ENCODE results near the gene PCSK5.
"Not testable (repeated sequence)": the region's sequence is repeated elsewhere in the genome, so short reads cannot be mapped to it uniquely, and the experiment has no call there.

Gene PCSK5

DNA sequence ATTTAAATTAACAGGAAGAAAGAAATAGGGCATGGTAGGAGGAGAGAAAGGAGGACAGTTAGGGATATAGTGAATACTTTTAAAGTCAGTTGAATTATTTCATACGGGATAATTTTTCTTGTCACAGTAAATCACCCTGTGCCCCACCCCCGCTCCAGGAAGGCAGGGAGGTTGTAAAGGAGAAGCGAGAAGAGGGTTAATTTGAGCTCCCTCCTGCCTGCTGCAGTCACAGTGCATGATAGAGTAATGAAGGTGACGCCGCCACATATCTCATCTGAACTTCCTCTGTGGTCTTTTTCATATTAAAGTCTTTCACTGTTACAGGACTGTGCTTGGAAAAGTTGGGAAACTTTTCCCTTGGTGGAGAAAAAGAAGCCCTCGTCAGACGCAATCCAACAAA, 896 bp upstream of the PCSK5 start:
- FAIRE-seq: peak; percentile 27
- DNase-seq (ENCODE audit: low spot score): no peak

DNA sequence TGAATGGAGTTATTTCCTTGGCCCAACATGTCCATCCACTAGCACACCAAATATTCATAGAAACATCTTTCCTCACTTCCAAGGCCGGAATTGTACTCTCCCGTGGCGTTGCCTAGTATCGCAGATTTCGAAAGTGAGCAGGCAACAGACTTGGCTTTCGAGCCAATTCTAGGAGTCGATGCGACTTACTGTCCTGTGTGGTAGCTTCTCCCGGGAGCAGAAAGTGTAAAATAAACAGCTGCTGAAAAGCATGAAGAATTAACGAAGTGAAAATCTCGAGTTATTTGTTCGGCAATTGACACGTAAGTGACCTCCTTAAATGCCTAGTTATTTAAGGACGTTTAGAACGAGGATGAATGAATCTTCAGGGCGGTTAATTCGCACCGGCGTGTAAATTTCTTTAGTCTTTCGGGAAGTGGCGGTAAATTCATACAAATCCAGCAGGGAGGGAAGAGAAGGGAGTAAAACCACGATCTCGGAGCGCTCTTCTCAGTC, 449 bp upstream of the PCSK5 start:
- FAIRE-seq (peak; percentile 26), DNase-seq (ENCODE audit: low spot score) (peak; percentile 46)

DNA sequence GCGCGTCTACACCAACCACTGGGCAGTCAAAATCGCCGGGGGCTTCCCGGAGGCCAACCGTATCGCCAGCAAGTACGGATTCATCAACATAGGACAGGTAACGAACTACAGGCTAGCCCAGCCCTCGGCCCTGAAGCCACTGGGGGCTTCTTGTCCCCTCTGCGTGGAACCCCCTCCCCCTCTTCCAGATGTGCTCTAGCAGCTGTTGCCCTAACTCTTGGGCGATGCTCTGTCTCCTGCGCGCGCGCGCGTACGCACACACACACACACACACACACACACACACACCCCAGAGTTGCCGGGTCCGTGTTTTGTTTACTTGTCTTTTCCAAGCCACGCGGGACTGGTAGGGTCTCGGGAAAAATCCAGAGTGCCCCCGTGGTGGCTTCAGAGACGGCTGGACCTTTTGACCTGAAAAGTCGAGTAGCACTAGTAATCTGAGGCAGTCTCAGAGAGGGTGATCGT, 836 bp downstream of the PCSK5 start:
- FAIRE-seq: no peak
- peak; percentile 23 for DNase-seq (ENCODE audit: low spot score)

DNA sequence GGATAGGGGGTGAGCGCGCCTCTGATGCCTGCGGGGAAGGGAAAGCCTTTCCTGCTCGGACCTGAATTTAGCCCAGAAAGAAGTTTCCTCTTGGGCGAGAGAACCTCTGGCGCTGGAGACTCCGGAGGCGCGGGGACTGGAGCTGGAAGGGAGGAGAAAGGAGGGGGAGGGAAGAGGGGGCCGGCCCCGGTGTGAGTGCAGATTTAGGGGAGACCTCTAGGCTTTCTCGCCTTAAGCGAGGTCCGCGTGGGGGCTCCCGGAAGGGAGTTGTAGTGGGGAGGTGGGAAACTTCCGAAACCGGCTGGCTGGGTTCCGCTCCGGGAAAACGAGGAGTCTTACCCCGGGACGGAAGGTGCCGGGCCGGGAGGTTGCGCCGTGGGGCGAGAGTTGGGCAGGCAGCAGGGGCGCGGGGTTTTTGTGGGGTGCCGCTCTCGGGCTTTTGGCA, 1.3 kb downstream of the PCSK5 start:
- no peak for FAIRE-seq
- DNase-seq (ENCODE audit: low spot score): no peak

GRCh38 chr9:75892216-75892911, 1.9 kb downstream of the PCSK5 start:
- peak; percentile 37 for DNase-seq (ENCODE audit: low spot score)

GRCh38 chr9:75893106-75893505, 2.6 kb downstream of the PCSK5 start:
- DNase-seq (ENCODE audit: low spot score) (no peak), FAIRE-seq (peak; percentile 71)

More at GRCh38 chr9:75892216-75892911, 1.9 kb downstream of the PCSK5 start:
- no peak for FAIRE-seq

DNA sequence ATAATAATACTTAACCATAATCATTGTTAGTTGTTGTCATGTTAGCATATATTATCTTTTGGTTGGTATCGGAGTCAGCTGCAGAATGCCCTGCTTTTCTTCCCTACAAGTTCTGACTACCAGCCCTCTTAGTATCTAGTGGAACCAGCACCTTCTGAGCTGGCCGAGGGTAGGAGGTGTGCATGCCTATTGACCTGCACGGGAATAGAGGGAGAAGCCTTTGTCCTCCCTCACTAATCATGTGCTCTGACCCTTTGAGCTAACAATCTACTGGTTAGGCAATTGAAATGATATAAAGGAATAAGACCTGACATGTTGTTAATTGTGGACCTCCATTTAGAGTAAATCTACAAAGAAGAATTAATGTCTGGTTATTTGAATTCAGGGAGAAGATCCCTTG, 4.1 kb downstream of the PCSK5 start:
- no peak for DNase-seq (ENCODE audit: low spot score)
- no peak for FAIRE-seq

GRCh38 chr9:75895112-75895511, 4.6 kb downstream of the PCSK5 start:
- DNase-seq (ENCODE audit: low spot score) (no peak), FAIRE-seq (peak; percentile 12)

- FAIRE-seq (no peak), DNase-seq (ENCODE audit: low spot score) (no peak)
Observed at GRCh38 chr9:75896193-75896592, 5.7 kb downstream of the PCSK5 start.

DNA sequence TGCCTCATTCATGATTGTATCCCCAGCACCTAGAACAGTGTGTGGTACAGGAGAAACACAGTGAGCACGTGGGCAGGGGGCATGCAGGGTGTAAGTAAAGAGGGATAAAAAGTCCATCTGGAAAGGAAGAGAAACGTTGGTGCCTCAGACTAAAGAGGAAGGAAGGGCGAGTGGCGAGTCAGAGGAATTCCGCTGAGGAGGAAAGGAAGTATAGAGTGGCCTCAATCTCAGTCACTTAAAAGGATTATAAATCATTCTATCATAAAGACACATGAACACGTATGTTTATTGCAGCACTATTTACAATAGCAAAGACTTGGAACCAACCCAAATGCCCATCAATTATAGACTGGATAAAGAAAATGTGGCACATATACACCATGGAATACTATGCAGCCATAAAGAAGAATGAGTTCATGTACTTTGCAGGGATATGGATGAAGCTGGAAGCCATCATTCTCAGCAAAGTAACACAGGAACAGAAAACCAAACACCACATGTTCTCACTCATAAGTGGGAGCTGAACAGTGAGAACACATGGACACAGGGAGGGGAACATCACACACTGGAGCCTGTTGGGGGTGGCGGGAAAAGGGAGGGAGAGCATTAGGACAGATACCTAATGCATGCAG, 10.5 kb downstream of the PCSK5 start:
- not testable (repeated sequence) for FAIRE-seq; DNase-seq (ENCODE audit: low spot score)

- FAIRE-seq (peak; percentile 96), DNase-seq (ENCODE audit: low spot score) (peak; percentile 79)
Observed at GRCh38 chr9:75903785-75904360, 13.4 kb downstream of the PCSK5 start.

- FAIRE-seq (no peak), DNase-seq (ENCODE audit: low spot score) (no peak)
Observed at GRCh38 chr9:75904364-75904763, 13.9 kb downstream of the PCSK5 start.

DNA sequence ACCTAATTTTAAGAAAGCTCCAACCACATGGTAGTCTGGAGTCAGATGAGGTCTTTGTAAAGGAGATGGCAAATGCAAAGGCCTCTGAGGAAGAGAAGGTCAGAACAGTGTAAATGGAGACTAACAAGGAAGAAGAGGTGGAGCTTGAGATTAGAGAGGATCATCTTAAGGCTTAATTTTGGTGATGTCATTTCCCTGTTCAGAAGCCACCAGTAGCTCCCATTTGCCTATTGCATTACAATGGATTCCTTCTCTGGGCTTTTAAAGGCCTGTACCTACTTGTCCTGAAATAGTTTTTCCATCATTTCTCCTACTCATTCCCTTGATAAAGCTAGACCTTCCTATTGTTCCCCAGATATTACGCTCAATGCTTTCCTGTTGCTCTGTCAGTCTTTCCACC, 16.1 kb downstream of the PCSK5 start:
- FAIRE-seq (no peak), DNase-seq (ENCODE audit: low spot score) (no peak)

- no peak for DNase-seq (ENCODE audit: low spot score)
- peak; percentile 78 for FAIRE-seq
Observed at GRCh38 chr9:75907329-75907728, 16.9 kb downstream of the PCSK5 start.

GRCh38 chr9:75907923-75908322, 17.4 kb downstream of the PCSK5 start:
- no peak for DNase-seq (ENCODE audit: low spot score)
- FAIRE-seq: no peak

DNA sequence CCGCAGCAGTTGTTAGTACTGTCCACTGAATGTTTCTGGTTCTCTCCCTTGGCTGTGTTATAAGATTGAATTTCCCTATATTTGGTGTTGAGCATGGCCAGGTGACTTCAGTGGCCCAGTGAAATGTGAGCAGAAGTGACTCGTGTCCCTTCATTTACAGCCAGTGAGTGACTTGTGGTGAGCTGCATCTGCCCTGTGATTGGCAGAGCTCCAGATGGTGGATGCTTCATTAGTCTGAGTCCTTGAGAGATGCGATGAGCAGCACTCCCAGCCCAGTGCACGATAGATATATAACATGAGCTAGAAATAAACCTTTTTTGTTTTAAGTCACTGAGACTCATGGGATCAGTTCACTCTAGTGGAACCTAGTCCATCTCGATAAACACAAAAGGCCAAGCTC, 19.3 kb downstream of the PCSK5 start:
- DNase-seq (ENCODE audit: low spot score) (peak; percentile 86), FAIRE-seq (peak; percentile 97)

DNA sequence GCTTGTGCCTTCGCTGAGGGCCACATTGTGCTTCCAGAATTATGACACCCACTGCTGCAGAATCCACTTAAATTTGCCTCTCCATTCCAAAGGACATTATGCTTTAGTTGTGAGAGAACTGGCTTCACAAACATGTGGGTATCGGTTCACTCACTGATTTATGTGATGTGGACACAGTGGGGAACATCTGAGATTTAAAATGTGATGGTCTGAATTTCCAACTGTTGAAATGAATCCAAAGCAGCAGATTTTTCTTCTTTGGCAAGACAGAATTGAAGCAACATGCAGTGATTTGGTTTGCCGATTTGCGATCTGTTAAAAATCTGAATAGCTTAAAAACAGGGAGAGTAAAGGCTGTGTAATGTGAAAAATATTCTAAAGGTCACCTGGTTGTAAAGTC, 20.3 kb downstream of the PCSK5 start:
- FAIRE-seq (no peak), DNase-seq (ENCODE audit: low spot score) (no peak)

DNA sequence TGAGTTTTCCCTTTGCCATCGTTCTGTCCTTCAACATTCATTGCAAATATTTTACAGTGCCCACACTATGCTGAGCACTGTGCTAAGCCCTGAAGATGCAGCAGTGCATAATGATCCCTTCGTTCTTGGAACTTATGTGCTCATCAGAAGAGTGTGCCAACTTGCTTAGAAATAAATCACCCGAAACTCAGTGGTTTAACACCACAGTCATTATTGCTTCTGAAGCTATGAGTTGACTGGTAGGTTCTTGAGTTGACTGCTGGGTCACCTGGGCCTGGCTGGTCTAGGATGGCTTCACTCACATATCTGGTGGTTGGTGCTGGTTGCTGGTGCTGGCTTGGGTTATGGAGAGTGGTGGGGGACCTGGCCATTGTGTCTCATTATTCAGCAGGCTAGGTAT, 20.9 kb downstream of the PCSK5 start:
- FAIRE-seq: peak; percentile 93
- peak; percentile 52 for DNase-seq (ENCODE audit: low spot score)

- no peak for FAIRE-seq
Observed at GRCh38 chr9:75912951-75913350, 22.5 kb downstream of the PCSK5 start.

DNA sequence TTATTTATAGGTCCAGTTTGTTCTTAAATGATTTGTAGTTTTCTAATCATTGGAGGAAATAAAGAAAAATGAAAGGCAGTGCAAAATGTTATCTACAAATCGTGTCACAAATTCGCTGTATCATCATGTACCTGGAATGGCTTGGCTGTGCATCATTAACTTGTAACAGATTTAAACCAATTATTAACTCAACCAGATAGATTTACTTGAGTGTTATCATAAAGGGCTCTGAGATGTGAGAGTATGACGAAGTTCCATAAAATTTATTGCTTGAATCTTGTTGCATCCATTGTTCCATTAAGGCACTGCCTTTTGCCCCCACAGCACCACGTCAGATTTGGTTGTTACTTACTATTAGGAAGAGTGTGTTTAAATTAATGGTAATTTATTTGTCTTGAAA, 23.5 kb downstream of the PCSK5 start:
- FAIRE-seq (peak; percentile 99), DNase-seq (ENCODE audit: low spot score) (peak; percentile 81)

More at GRCh38 chr9:75912951-75913350, 22.5 kb downstream of the PCSK5 start:
- no peak for DNase-seq (ENCODE audit: low spot score)

DNA sequence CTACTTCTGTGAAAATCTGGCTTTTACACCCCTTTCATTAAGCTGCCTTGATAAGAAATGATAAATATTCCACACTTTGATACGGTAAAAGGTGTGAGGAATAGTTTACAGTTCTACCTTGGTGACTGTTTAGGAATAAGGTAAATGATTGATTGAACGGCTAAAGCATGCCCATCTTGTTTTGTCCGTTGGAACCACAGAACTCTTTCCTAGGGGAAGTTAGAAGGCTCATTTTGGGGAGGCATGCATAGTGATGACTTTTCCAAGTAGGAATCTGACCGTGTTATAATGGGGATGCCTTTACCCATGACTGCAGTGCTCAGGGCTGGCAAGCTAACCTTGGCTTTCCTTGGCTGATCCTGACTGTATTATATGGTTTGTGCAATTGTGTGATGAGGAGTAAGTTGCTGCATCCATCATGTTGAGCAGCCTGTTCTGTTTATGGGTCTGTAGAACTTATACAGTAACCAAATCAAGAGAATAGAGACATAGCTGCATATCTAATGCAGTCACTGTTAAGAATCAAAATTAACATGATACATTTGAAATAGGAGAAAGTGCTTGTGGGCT, 24.5 kb downstream of the PCSK5 start:
- no peak for FAIRE-seq
- peak; percentile 78 for DNase-seq (ENCODE audit: low spot score)

GRCh38 chr9:75918154-75918553, 27.7 kb downstream of the PCSK5 start:
- FAIRE-seq: peak; percentile 95
- DNase-seq (ENCODE audit: low spot score): peak; percentile 66

Data from RCC 7860 (cell line).